GM18909 (cell line): ENCODE measurements around the gene ZNHIT6.
"Not testable (repeated sequence)": the region's sequence is repeated elsewhere in the genome, so short reads cannot be mapped to it uniquely, and the experiment has no call there.

ENCODE experiments used
- ATAC-seq: cut with Tn5 transposase; IDR thresholded peaks from one replicate; pipeline ENCODE4 v1.9.1; 2021; ENCODE audit warnings: mild to moderate bottlenecking; ENCODE audit not compliant: unreplicated experiment, poor library complexity

The ZNHIT6 gene

GRCh38 chr1:85672031-85672660 lies 36.1 kb downstream of the ZNHIT6 start:
- no peak for ATAC-seq

GRCh38 chr1:85665932-85666331 lies 42.3 kb downstream of the ZNHIT6 start:
- ATAC-seq = no peak

- ATAC-seq = no peak
Measured at GRCh38 chr1:85663382-85663781, 44.9 kb downstream of the ZNHIT6 start.

- ATAC-seq = peak; percentile 58
Measured at GRCh38 chr1:85661767-85662166, 46.5 kb downstream of the ZNHIT6 start.

- peak; percentile 43 for ATAC-seq
Measured at GRCh38 chr1:85660541-85660940, 47.7 kb downstream of the ZNHIT6 start.

GRCh38 chr1:85659174-85659573 lies 49.1 kb downstream of the ZNHIT6 start:
- no peak for ATAC-seq

GRCh38 chr1:85656948-85657347 lies 51.3 kb downstream of the ZNHIT6 start:
- ATAC-seq = no peak

GRCh38 chr1:85656256-85656655 lies 52.0 kb downstream of the ZNHIT6 start:
- no peak for ATAC-seq

- ATAC-seq = no peak
Measured at GRCh38 chr1:85655315-85655714, 52.9 kb downstream of the ZNHIT6 start.

- no peak for ATAC-seq
Measured at GRCh38 chr1:85654066-85654782, 54.0 kb downstream of the ZNHIT6 start.

- no peak for ATAC-seq
Measured at GRCh38 chr1:85652327-85652726, 55.9 kb downstream of the ZNHIT6 start.

- no peak for ATAC-seq
Measured at GRCh38 chr1:85650645-85651044, 57.6 kb downstream of the ZNHIT6 start.

- no peak for ATAC-seq
Measured at GRCh38 chr1:85649591-85649990, 58.6 kb downstream of the ZNHIT6 start.

GRCh38 chr1:85641598-85642556 lies 66.4 kb downstream of the ZNHIT6 start:
- not testable (repeated sequence) for ATAC-seq

- not testable (repeated sequence) for ATAC-seq
Measured at GRCh38 chr1:85639920-85640319, 68.3 kb downstream of the ZNHIT6 start.

- no peak for ATAC-seq
Measured at GRCh38 chr1:85638412-85638811, 69.8 kb downstream of the ZNHIT6 start.

- ATAC-seq = no peak
Measured at GRCh38 chr1:85630493-85630892, 77.7 kb downstream of the ZNHIT6 start.

- no peak for ATAC-seq
Measured at GRCh38 chr1:85629532-85629920, 78.7 kb downstream of the ZNHIT6 start.

- ATAC-seq = no peak
Measured at GRCh38 chr1:85628791-85629531, 79.3 kb downstream of the ZNHIT6 start.

- no peak for ATAC-seq
Measured at GRCh38 chr1:85626818-85627217, 81.4 kb downstream of the ZNHIT6 start.
